Stimulated activated CD8-positive, alpha-beta memory T cell treated with anti-CD3 and anti-CD28 coated beads, Interleukin-4, amount 100 ng/mL, for 48 hours (primary cell): ENCODE measurements around the gene CDK5R1.
"Not testable (repeated sequence)": the region's sequence is repeated elsewhere in the genome, so short reads cannot be mapped to it uniquely, and the experiment has no call there.

Experiments used
- DNase-seq: peaks from one replicate; pipeline ENCODE4 v3.0.0-alpha.2; 2020

CDK5R1 gene

DNA sequence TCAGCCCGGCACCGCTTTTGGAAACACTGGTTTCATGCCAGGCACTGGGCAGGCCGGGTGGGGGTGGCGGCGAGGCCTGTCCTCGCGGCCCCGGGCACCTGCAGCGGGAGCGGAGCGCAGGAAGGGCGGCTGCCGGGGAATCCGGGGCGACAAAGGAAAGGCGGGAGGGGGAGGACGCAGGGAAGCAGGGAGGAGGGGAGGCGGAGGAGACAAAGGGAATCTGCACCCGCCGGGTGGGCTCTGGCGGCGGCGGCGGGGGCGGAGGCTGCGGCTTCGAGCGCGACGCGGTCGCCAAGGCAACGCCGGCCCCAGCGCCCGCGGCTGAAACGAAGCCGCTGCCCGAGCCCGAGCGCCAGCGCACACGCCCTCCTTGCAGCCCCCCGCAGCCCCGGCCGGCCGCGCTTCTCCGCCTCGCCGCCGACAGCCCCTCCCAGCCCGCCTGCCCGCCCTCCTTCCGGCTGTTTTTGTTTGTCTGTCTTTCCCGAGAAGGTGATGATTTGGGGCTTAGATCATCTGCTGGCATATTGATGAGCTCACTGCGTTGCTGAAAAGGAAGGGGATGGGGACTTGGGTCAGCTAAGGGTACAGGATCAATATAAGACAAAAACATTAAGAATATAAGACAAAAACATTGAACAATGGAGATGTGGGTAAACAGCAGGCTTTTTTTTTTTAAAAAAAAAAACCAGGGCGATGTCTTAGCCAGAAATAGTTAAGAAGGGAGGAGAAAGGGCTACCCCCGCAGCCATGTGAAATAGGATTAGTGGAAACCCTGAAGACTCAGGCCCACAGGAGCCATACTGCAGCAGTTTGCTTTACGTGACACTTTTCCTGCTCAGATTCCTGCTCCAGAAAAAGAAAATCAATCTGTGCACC, 32.7 kb downstream of the CDK5R1 start:
- DNase-seq: peak; percentile 80

GRCh38 chr17:32520104-32520701, 33.4 kb downstream of the CDK5R1 start:
- peak; percentile 70 for DNase-seq

DNA sequence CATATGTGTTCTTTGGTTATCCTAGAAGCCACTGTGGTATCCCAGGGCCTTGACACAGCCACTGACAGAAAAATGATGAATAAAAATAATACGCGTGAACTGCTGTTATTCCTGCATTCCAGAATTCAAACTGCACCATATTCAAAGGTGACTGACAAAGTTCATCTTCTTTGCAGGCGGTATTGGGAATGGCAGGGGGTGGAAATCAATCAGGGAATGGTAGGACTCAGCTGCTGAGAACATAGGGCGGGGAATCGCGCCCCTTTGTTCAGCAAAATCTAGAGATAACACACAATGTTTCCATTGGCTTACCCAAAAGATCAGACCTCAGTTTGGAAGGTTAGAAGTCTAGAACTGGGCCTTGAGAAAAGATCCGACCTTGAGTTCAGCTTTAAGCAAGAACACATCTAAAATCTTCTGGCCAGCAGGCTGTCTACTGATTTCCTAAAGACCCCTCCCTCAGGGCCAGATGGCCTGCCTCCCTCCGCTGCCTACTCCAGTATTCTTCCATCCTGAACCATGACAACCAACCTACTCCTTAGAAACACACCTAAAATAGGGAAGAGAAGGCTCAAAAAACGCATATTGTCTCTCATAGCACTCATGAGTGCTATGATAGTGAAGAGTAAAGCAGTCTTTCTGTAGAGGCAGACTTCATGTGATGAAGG, 34.1 kb downstream of the CDK5R1 start:
- no peak for DNase-seq

- peak; percentile 68 for DNase-seq
Measured at GRCh38 chr17:32523017-32523680, 36.4 kb downstream of the CDK5R1 start.

- DNase-seq: peak; percentile 57
Measured at GRCh38 chr17:32523827-32524552, 37.2 kb downstream of the CDK5R1 start.

GRCh38 chr17:32524553-32524880, 37.7 kb downstream of the CDK5R1 start:
- DNase-seq: not testable (repeated sequence)

DNA sequence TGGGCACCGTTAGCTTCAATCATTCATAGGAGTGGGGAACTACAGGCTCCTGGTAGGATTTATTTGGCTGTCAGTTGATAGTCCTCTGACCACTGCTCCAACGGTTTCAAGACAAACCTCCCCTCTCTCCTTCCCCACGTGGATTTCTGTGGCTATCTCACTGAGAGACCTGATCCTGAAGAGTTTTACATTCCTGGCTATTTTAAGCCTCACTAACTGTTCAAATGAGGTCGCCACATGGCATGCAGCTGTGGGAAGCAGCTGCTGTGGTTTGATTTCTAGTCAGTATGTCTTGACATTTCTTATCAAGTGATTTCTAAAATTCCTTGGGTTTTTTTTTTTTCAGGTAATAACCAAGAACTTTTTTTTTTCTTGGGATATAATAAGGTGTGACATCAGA, 38.3 kb downstream of the CDK5R1 start:
- no peak for DNase-seq

DNA sequence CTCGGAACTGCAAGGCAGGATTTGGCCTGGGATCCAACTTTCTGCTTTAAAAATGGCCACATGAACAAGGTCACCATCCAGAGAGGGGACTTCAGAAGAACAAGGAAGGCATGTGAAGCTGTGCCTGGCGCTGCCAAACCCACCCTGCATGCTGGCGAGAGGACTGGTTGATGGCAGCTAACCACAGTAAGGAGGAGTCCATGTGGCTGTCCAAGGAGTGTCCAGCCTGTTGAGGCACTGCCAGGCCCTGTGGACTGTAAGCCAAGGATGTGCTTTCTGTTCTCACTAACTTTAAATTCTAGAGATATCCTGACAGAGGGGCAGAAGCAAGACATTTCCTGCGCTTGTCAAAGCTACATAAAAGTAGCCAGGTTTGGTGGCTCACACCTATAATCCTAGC, 40.4 kb downstream of the CDK5R1 start:
- DNase-seq: no peak

DNA sequence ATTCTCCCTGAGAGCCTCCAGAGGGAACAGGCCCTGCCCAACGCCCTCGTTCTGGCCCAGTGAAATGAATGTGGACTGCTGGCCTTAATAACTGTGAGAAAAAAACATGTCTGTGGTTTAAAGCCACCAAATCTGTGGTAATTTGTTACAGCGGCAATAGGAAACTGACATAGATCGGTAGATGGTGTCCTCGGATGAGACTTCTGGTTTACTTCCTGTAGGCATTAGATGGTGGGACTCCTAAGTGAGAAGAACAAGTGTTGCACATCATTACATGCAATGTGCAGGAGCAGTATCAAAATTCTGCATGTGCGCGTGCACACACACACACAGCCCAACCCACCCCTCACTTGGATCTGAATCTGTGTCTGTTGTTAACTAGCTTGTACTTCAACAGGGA, 42.0 kb downstream of the CDK5R1 start:
- DNase-seq: no peak

GRCh38 chr17:32529604-32530003, 42.8 kb downstream of the CDK5R1 start:
- no peak for DNase-seq

GRCh38 chr17:32533296-32533695, 46.5 kb downstream of the CDK5R1 start:
- no peak for DNase-seq

GRCh38 chr17:32536736-32537643, 50.2 kb downstream of the CDK5R1 start:
- DNase-seq: no peak
